WI38 (cell line): ENCODE results near the gene ANHX.

Experiments used
- H3K4me3 ChIP-seq: 2 replicates; pipeline ENCODE4 v1.5.1; 2011; ENCODE audit warnings: low read depth, mild to moderate bottlenecking, control low read depth, low read length
- TF ChIP-seq, protein P1 (sequence below): IDR thresholded peaks from 2 replicates; pipeline ENCODE4 v1.5.1; 2012; ENCODE audit warnings: low read depth, mild to moderate bottlenecking, control low read depth, low read length

Gene ANHX

DNA sequence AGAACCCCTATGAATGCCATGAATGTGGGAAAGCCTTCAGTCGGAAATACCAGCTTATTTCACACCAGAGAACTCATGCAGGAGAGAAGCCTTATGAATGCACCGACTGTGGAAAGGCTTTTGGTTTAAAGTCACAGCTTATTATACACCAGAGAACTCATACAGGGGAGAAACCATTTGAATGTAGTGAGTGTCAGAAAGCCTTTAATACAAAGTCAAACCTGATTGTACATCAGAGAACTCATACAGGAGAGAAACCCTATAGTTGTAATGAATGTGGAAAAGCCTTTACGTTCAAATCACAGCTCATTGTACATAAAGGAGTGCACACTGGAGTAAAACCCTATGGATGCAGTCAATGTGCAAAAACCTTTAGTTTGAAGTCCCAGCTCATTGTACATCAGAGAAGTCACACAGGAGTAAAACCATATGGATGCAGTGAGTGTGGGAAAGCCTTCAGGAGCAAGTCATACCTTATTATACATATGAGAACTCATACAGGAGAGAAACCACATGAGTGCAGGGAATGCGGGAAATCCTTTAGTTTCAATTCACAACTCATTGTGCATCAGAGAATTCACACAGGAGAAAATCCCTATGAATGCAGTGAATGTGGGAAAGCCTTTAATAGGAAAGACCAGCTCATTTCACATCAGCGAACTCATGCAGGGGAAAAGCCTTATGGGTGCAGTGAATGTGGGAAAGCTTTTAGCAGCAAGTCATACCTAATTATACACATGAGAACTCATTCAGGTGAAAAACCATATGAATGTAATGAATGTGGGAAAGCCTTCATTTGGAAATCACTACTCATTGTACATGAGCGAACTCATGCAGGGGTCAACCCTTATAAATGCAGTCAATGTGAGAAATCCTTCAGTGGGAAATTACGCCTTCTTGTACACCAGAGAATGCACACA is 32.1 kb downstream of the ANHX start:
- H3K4me3 ChIP-seq: no peak overlapping the region
- TF ChIP-seq, protein P1, sequence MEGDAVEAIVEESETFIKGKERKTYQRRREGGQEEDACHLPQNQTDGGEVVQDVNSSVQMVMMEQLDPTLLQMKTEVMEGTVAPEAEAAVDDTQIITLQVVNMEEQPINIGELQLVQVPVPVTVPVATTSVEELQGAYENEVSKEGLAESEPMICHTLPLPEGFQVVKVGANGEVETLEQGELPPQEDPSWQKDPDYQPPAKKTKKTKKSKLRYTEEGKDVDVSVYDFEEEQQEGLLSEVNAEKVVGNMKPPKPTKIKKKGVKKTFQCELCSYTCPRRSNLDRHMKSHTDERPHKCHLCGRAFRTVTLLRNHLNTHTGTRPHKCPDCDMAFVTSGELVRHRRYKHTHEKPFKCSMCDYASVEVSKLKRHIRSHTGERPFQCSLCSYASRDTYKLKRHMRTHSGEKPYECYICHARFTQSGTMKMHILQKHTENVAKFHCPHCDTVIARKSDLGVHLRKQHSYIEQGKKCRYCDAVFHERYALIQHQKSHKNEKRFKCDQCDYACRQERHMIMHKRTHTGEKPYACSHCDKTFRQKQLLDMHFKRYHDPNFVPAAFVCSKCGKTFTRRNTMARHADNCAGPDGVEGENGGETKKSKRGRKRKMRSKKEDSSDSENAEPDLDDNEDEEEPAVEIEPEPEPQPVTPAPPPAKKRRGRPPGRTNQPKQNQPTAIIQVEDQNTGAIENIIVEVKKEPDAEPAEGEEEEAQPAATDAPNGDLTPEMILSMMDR: no peak

DNA sequence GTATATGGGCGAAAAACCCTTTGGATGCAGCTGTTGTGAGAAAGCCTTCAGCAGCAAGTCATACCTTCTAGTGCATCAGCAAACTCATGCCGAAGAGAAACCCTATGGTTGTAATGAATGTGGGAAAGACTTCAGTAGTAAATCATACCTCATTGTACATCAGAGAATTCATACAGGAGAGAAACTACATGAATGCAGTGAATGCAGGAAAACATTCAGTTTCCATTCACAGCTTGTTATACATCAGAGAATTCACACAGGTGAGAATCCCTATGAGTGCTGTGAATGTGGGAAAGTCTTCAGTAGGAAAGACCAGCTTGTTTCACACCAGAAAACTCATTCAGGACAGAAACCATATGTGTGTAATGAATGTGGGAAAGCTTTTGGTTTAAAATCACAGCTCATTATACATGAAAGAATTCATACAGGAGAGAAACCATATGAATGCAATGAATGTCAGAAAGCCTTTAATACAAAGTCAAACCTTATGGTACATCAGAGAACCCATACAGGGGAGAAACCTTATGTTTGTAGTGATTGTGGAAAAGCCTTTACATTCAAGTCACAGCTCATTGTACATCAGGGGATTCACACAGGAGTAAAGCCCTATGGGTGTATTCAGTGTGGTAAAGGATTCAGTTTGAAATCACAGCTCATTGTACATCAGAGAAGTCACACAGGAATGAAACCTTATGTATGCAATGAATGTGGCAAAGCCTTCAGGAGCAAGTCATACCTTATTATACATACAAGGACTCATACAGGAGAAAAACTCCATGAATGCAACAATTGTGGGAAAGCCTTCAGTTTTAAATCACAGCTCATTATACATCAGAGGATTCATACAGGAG is 33.0 kb downstream of the ANHX start:
- TF ChIP-seq, protein P1: no peak
- H3K4me3 ChIP-seq: no peak overlapping the region

DNA sequence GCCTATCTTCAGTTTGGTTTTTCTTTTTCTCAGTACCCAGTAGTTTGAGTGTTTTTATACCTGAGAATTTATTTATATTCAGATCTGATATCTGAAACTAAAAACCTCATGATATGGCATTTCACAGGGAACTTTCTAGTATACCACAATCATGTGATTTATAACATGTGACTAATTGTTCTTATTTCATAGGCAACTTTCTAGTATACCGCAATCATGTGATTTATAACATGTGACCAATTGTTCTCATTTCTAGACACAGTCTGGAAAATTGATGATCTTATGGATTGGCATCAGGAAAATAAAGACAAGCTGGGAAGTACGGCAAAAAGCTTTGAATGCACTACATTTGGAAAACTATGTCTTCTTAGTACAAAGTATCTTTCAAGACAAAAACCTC is 33.8 kb downstream of the ANHX start:
- H3K4me3 ChIP-seq: no peak overlapping the region
- TF ChIP-seq, protein P1: no peak

DNA sequence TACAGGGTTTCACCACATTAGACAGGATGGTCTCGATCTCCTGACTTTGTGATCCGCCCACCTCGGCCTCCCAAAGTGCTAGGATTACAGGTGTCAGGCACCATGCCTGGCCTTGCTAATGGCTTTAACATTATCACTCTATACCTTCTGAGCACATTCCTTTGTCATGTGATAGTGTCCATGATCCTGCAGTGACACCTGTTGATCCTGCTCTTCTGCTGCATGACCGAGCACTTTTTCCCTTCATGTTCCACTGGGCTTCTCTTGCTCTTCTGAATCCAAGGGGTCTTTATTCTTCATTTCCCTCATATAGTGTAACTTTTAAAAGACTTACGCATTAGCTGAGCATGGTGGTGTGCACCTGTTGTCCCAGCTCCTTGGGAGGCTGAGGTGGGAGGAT is 42.8 kb downstream of the ANHX start:
- TF ChIP-seq, protein P1: no peak
- H3K4me3 ChIP-seq: no peak overlapping the region

DNA sequence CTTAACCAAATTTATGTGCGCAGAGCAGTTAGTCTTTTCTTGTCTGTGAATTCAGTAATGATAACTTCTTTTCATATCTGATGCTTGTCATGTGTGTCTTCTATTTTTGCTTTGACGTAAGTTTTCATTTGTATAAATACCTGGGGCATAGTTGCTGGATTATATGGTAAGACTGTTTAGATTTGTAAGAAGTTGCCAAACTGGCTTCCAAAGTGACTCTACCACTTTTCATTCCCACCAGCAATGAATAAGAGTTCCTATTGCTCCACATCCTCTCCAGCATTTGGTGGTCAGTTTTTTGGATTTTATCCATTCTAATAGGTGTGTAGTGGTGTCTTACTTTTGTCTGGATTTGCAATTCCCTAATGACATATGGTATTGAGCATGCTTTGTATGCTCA is 45.5 kb downstream of the ANHX start:
- no peak overlapping the region for H3K4me3 ChIP-seq
- TF ChIP-seq, protein P1: no peak

DNA sequence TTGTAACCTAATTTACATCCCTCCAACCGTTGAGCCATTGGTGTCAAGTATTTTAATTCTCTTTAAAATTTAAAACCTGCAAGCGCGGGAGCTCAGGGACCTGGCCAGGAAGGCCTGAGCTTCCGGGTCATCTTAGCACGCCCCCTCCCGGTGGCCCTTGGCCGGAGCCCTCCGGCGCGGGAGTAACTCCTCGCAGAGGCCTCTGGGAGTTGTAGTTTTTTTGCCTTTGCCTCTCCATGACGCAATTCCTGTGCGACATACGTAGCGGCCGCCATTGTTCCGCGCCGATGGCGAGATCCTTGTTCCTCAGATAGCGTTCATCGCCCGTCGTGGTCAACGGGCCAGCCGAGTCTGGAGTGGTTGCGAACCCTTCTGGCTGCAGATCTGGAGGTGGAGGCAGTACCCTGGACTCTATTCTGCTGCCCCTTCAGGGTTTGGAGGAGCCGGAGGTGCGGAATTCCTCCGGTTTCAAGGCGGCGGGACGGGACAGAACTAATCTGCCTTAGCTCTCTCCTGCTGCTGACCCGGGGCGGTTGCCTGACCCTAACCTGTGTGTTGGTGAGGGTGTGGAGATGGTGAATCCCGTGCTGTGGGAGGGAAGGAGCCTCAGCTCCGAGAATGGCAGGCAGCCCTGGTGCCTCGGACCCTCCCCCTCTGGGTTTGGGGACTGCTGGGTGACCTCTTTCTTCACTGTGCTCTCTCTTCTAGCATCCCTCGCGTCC is 54.3 kb downstream of the ANHX start, which contains the start of gene ZNF268:
ZNF268 (plus strand) TSS at position 258 of the 722 bp plus-strand sequence. CDS start 503 bp downstream, outside the sequence.
- H3K4me3 ChIP-seq: peak within 1 kb of the TSS; percentile 91
- TF ChIP-seq, protein P1: peak; percentile 87
